Gastrocnemius medialis (tissue), 4 donors: ENCODE data around the gene GPC6. TPM values are rescaled to one million over a fixed set of nuclear protein-coding genes. Genes with fewer than 3 reads are reported as not detected.

ENCODE experiments used
- ATAC-seq, 2 donors: fragments of 150-250 bp; one replicate each; pipeline ENCODE4 v1.9.1; 2016
- DNase-seq, 2 donors: peaks; one replicate each; pipeline ENCODE4 v3.0.0-alpha.2; 2019
- H3K27ac ChIP-seq, 4 donors: fragments of 200-600 bp; sonication (generic); 1 replicate in 1 of 4; 2 replicates in 3 of 4; pipeline ENCODE4 v1.5.1; 2016 to 2018; ENCODE audit warnings: mild to moderate bottlenecking in 2 of 4, moderate library complexity in 1 of 4
- H3K27me3 ChIP-seq, 3 donors: fragments of 200-600 bp; sonication (generic) in 2 of 3; 1 replicate in 1 of 3; 2 replicates in 2 of 3; pipeline versions ENCODE4 v1.5.1 to v1.6.0; 2016 to 2019; ENCODE audit warnings: mild to moderate bottlenecking in 1 of 3, moderate library complexity in 1 of 3
- H3K36me3 ChIP-seq, 2 donors: fragments of 200-600 bp; sonication (generic) in 1 of 2; one replicate each; pipeline ENCODE4 v1.5.1; 2017 to 2018
- H3K4me1 ChIP-seq, 2 donors: fragments of 200-600 bp; sonication (generic) in 1 of 2; one replicate each; pipeline ENCODE4 v1.5.1; 2016 to 2017; ENCODE audit warnings: mild to moderate bottlenecking in 2 of 2
- H3K4me3 ChIP-seq, 4 donors: fragments of 200-600 bp; sonication (generic) in 3 of 4; 1 replicate in 1 of 4; 2 replicates in 3 of 4; pipeline ENCODE4 v1.5.1; 2016 to 2019; ENCODE audit warnings: mild to moderate bottlenecking in 2 of 4
- H3K9me3 ChIP-seq, 3 donors: fragments of 200-600 bp; sonication (generic) in 2 of 3; 1 replicate in 1 of 3; 2 replicates in 2 of 3; pipeline ENCODE4 v1.5.1; 2016 to 2019
- CTCF ChIP-seq, 5 experiments: fragments of 450-650 bp in 3 of 5; fragments of 200-600 bp in 2 of 5; sonication (generic) in 2 of 5; IDR thresholded peaks in 4 of 5; conservative IDR thresholded peaks in 1 of 5; 1 replicate in 4 of 5; 2 replicates in 1 of 5; pipeline ENCODE4 v1.5.1; 2016 to 2019; ENCODE audit warnings: antibody characterized with exemption in 5 of 5, mild to moderate bottlenecking in 3 of 5, moderate library complexity in 3 of 5
- POLR2A ChIP-seq, 2 donors: fragments of 450-650 bp; IDR thresholded peaks; one replicate each; pipeline ENCODE4 v1.6.1; 2017; ENCODE audit warnings: antibody characterized with exemption in 2 of 2, mild to moderate bottlenecking in 2 of 2, moderate library complexity in 2 of 2
- in situ Hi-C, 4 donors: fragments of 200-750 bp; cut with MboI; loops; one replicate each; pipeline versions ENCODE4 v1.15.0 to v1.8.0; 2017; ENCODE audit warnings: low sequenced_read_pairs in 4 of 4
- intact Hi-C: fragments of 100-400 bp; cut with DNase I; formaldehyde crosslinking; loops from one replicate; pipeline ENCODE4 v1.15.1; 2023; ENCODE audit warnings: low total_unique reads
- total RNA-seq, 4 donors: library from RNA; depleted of rRNA; stranded (reverse); fragments of >200 nt; gene quantifications; one replicate each; pipeline versions ENCODE4 v1.1.0 to v1.2.3, GENCODE V29; 2016

GPC6 gene
- total RNA-seq, 4 donors from 2014 or later = 0.47 to 0.88 (median 0.59) TPM

GRCh38 chr13:94400874-94401273, 1174.3 kb downstream of the GPC6 start:
- H3K4me1 ChIP-seq = no peaks in the 10 kb centered on the region
- H3K27me3 ChIP-seq = no peaks in the 10 kb centered on the region
- no peak for ATAC-seq
- H3K9me3 ChIP-seq = no peaks in the 10 kb centered on the region
- TF ChIP-seq CTCF (IDR thresholded peaks at IDR 0.05 in 4 of 5, conservative IDR thresholded peaks at IDR 0.05 in 1 of 5) (no peak), POLR2A (IDR thresholded peaks at IDR 0.05) (no peak)
- in situ Hi-C loops (no loop called here), intact Hi-C loops (no loop called here)
- H3K4me3 ChIP-seq = no peak overlapping the region
- no peaks in the 10 kb centered on the region for H3K36me3 ChIP-seq
- DNase-seq = no peak
- no peak overlapping the region for H3K27ac ChIP-seq

GRCh38 chr13:94408314-94409036, 1181.9 kb downstream of the GPC6 start:
- ATAC-seq (no peak), DNase-seq (no peak)
- Histone ChIP-seq H3K27me3 (peaks cover 0 to 3% (median 0%) of the 10 kb centered on the region in 3 donors), H3K27ac (no peak overlapping the region), H3K36me3 (no peaks in the 10 kb centered on the region), H3K4me1 (peaks cover 0 to 9% of the 10 kb centered on the region in 2 donors), H3K9me3 (no peaks in the 10 kb centered on the region), H3K4me3 (no peak overlapping the region)
- in situ Hi-C loops (no loop called here), intact Hi-C loops (no loop called here)
- TF ChIP-seq POLR2A (IDR thresholded peaks at IDR 0.05) (no peak), CTCF (IDR thresholded peaks at IDR 0.05 in 4 of 5, conservative IDR thresholded peaks at IDR 0.05 in 1 of 5) (no peak)

- H3K4me3 ChIP-seq = no peak overlapping the region
- H3K36me3 ChIP-seq = no peaks in the 10 kb centered on the region
- no peak for TF ChIP-seq POLR2A (IDR thresholded peaks at IDR 0.05)
- TF ChIP-seq CTCF (IDR thresholded peaks at IDR 0.05 in 4 of 5, conservative IDR thresholded peaks at IDR 0.05 in 1 of 5) = no peak
- in situ Hi-C loops = no loop called here
- no peaks in the 10 kb centered on the region for H3K9me3 ChIP-seq
- H3K4me1 ChIP-seq = peaks cover 0 to 9% of the 10 kb centered on the region in 2 donors
- intact Hi-C loops = no loop called here
- peaks cover 0 to 3% (median 0%) of the 10 kb centered on the region in 3 donors for H3K27me3 ChIP-seq
- no peak overlapping the region for H3K27ac ChIP-seq
- ATAC-seq (no peak), DNase-seq (no peak)
Measured at GRCh38 chr13:94411747-94412146, 1185.1 kb downstream of the GPC6 start.

GRCh38 chr13:94412870-94413597, 1186.4 kb downstream of the GPC6 start:
- H3K27me3 ChIP-seq = peaks cover 0 to 3% (median 0%) of the 10 kb centered on the region in 3 donors
- intact Hi-C loops (no loop called here), in situ Hi-C loops (no loop called here)
- ATAC-seq = no peak
- no peak overlapping the region for H3K4me3 ChIP-seq
- no peak for TF ChIP-seq POLR2A (IDR thresholded peaks at IDR 0.05)
- TF ChIP-seq CTCF (IDR thresholded peaks at IDR 0.05 in 4 of 5, conservative IDR thresholded peaks at IDR 0.05 in 1 of 5) = no peak
- H3K4me1 ChIP-seq = peaks cover 0 to 9% of the 10 kb centered on the region in 2 donors
- DNase-seq = no peak
- no peak overlapping the region for H3K27ac ChIP-seq
- H3K9me3 ChIP-seq = no peaks in the 10 kb centered on the region
- no peaks in the 10 kb centered on the region for H3K36me3 ChIP-seq
